ENCODE measurements around the gene PARD3B. TPM values are rescaled to one million over a fixed set of nuclear protein-coding genes. Genes with fewer than 3 reads are reported as not detected.

The PARD3B gene
- total RNA-seq, 4 donors from 2014 or later: 32.6 to 65.7 (median 38.6) TPM

GRCh38 chr2:204897561-204897960 is 352.3 kb downstream of the PARD3B start:
- intact Hi-C loops (cut with DNase I; ENCODE audit: low total_unique reads) (no loop called here), in situ Hi-C loops (cut with MboI; ENCODE audit: low pct_ligation_motif_present in 1 of 4, low pct_unique_long_range_greater_than_20kb in 1 of 4, low sequenced_read_pairs in 3 of 4) (no loop called here)
- Histone ChIP-seq H3K4me3 (no peak overlapping the region), H3K27ac (no peak overlapping the region), H3K27me3 (no peaks in the 10 kb centered on the region), H3K36me3 (no peaks in the 10 kb centered on the region), H3K4me1 (peaks cover 0 to 5% (median 0%) of the 10 kb centered on the region in 4 donors), H3K9me3 (no peaks in the 10 kb centered on the region)
- WGBS, 2 donors (ENCODE audit: low coverage in 1 of 2): 93 to 100% methylated on average over 1 of the region's 1 CpG
- no peak for TF ChIP-seq POLR2AphosphoS5 (IDR thresholded peaks at IDR 0.05)
- TF ChIP-seq, protein P1, sequence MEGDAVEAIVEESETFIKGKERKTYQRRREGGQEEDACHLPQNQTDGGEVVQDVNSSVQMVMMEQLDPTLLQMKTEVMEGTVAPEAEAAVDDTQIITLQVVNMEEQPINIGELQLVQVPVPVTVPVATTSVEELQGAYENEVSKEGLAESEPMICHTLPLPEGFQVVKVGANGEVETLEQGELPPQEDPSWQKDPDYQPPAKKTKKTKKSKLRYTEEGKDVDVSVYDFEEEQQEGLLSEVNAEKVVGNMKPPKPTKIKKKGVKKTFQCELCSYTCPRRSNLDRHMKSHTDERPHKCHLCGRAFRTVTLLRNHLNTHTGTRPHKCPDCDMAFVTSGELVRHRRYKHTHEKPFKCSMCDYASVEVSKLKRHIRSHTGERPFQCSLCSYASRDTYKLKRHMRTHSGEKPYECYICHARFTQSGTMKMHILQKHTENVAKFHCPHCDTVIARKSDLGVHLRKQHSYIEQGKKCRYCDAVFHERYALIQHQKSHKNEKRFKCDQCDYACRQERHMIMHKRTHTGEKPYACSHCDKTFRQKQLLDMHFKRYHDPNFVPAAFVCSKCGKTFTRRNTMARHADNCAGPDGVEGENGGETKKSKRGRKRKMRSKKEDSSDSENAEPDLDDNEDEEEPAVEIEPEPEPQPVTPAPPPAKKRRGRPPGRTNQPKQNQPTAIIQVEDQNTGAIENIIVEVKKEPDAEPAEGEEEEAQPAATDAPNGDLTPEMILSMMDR (IDR thresholded peaks at IDR 0.05): no peak
- no peak for TF ChIP-seq POLR2A (IDR thresholded peaks at IDR 0.05)
- TF ChIP-seq EP300 (IDR thresholded peaks at IDR 0.05; ENCODE audit: low read depth): no peak
- no peak for DNase-seq

GRCh38 chr2:204898928-204899640 is 353.8 kb downstream of the PARD3B start:
- no peak overlapping the region for H3K4me3 ChIP-seq
- no peaks in the 10 kb centered on the region for H3K9me3 ChIP-seq
- H3K36me3 ChIP-seq: no peaks in the 10 kb centered on the region
- TF ChIP-seq, protein P1 (IDR thresholded peaks at IDR 0.05): no peak
- TF ChIP-seq POLR2A (IDR thresholded peaks at IDR 0.05): no peak
- TF ChIP-seq EP300 (IDR thresholded peaks at IDR 0.05; ENCODE audit: low read depth): no peak
- no peak for DNase-seq
- no peak overlapping the region for H3K27ac ChIP-seq
- WGBS, 2 donors (ENCODE audit: low coverage in 1 of 2): 94 to 96% methylated on average over 4 of the region's 4 CpGs
- in situ Hi-C loops (cut with MboI; ENCODE audit: low pct_ligation_motif_present in 1 of 4, low pct_unique_long_range_greater_than_20kb in 1 of 4, low sequenced_read_pairs in 3 of 4): no loop called here
- H3K4me1 ChIP-seq: peaks cover 0 to 5% (median 0%) of the 10 kb centered on the region in 4 donors
- H3K27me3 ChIP-seq: no peaks in the 10 kb centered on the region
- intact Hi-C loops (cut with DNase I; ENCODE audit: low total_unique reads): no loop called here

GRCh38 chr2:204899983-204900382 is 354.7 kb downstream of the PARD3B start:
- Histone ChIP-seq H3K27me3 (no peaks in the 10 kb centered on the region), H3K9me3 (no peaks in the 10 kb centered on the region), H3K36me3 (no peaks in the 10 kb centered on the region), H3K4me3 (no peak overlapping the region), H3K4me1 (peaks cover 0 to 5% (median 0%) of the 10 kb centered on the region in 4 donors), H3K27ac (no peak overlapping the region)
- intact Hi-C loops (cut with DNase I; ENCODE audit: low total_unique reads) (no loop called here), in situ Hi-C loops (cut with MboI; ENCODE audit: low pct_ligation_motif_present in 1 of 4, low pct_unique_long_range_greater_than_20kb in 1 of 4, low sequenced_read_pairs in 3 of 4) (no loop called here)
- WGBS, 2 donors (ENCODE audit: low coverage in 1 of 2): 78 to 80% methylated on average over 1 to 2 of the region's 2 CpGs
- TF ChIP-seq POLR2AphosphoS5 (IDR thresholded peaks at IDR 0.05) (no peak), POLR2A (IDR thresholded peaks at IDR 0.05) (no peak), EP300 (IDR thresholded peaks at IDR 0.05; ENCODE audit: low read depth) (no peak)
- TF ChIP-seq, protein P1 (IDR thresholded peaks at IDR 0.05): no peak
- no peak for DNase-seq

GRCh38 chr2:204900487-204900886 is 355.2 kb downstream of the PARD3B start:
- H3K4me1 ChIP-seq: peaks cover 0 to 5% (median under 1%) of the 10 kb centered on the region in 4 donors
- no peaks in the 10 kb centered on the region for H3K36me3 ChIP-seq
- H3K9me3 ChIP-seq: no peaks in the 10 kb centered on the region
- in situ Hi-C loops (cut with MboI; ENCODE audit: low pct_ligation_motif_present in 1 of 4, low pct_unique_long_range_greater_than_20kb in 1 of 4, low sequenced_read_pairs in 3 of 4) (no loop called here), intact Hi-C loops (cut with DNase I; ENCODE audit: low total_unique reads) (no loop called here)
- 23 to 30% methylated on average over 2 of the region's 2 CpGs for WGBS, 2 donors (ENCODE audit: low coverage in 1 of 2)
- H3K27me3 ChIP-seq: no peaks in the 10 kb centered on the region
- TF ChIP-seq POLR2AphosphoS5 (IDR thresholded peaks at IDR 0.05) (no peak), POLR2A (IDR thresholded peaks at IDR 0.05) (no peak), EP300 (IDR thresholded peaks at IDR 0.05; ENCODE audit: low read depth) (no peak)
- TF ChIP-seq, protein P1 (IDR thresholded peaks at IDR 0.05): no peak
- no peak overlapping the region for H3K4me3 ChIP-seq
- no peak overlapping the region for H3K27ac ChIP-seq
- DNase-seq: no peak

All from transverse colon (tissue), 4 donors.